Osteocyte (in vitro differentiated cells): Measurements from ENCODE around the gene ZBTB48. TPM values are rescaled to one million over a fixed set of nuclear protein-coding genes. Genes with fewer than 3 reads are reported as not detected.
A peak's percentile ranks its signal among the peaks of the same experiment; 100 is the strongest.

Experiments used
- DNase-seq: peaks from one replicate; pipeline ENCODE4 v3.0.0; 2021; ENCODE audit warnings: mixed read lengths; ENCODE audit not compliant: unreplicated experiment; ENCODE audit errors: extremely low spot score
- H3K27ac Mint-ChIP-seq: one replicate; pipeline ENCODE4 v1.8.0; 2021; ENCODE audit warnings: mild to moderate bottlenecking, mixed read lengths; ENCODE audit not compliant: unreplicated experiment
- H3K27me3 Mint-ChIP-seq: one replicate; pipeline ENCODE4 v1.8.0; 2021; ENCODE audit warnings: mixed read lengths; ENCODE audit not compliant: unreplicated experiment
- H3K36me3 Mint-ChIP-seq: one replicate; pipeline ENCODE4 v1.8.0; 2021; ENCODE audit warnings: mixed read lengths; ENCODE audit not compliant: unreplicated experiment
- H3K4me1 Mint-ChIP-seq: one replicate; pipeline ENCODE4 v1.8.0; 2021; ENCODE audit warnings: mixed read lengths; ENCODE audit not compliant: unreplicated experiment
- H3K4me3 Mint-ChIP-seq: one replicate; pipeline ENCODE4 v1.8.0; 2021; ENCODE audit warnings: mild to moderate bottlenecking, moderate library complexity, mixed read lengths; ENCODE audit not compliant: unreplicated experiment
- H3K9me3 Mint-ChIP-seq: one replicate; pipeline ENCODE4 v1.8.0; 2021; ENCODE audit warnings: mixed read lengths; ENCODE audit not compliant: unreplicated experiment
- long read RNA-seq: library from polyadenylated mRNA; unstranded; transcript quantifications from one replicate; pipeline ENCODE4 v2.0.0, GENCODE V29; 2021
- total RNA-seq: library from RNA; stranded (reverse); gene quantifications from 2 replicates; pipeline ENCODE4 v1.2.1, GENCODE V29; 2021
- TF ChIP-seq, protein P1 (sequence below): fragments of 200-600 bp; sonication (generic); IDR thresholded peaks from 2 replicates; pipeline ENCODE4 v1.5.0; 2021; ENCODE audit warnings: antibody characterized with exemption, mild to moderate bottlenecking, moderate library complexity

The ZBTB48 gene
- total RNA-seq = 28.8 and 29.1 TPM in 2 replicates
- long read RNA-seq, transcript ZBTB48-202 (11 exons, 2,293 nt) = major isoform, 9 of 43 reads
- long read RNA-seq, partial matches to known transcripts = 1 of 43 reads
- long read RNA-seq, other reads (novel, unspliced or antisense) = 33 of 43 reads

DNA sequence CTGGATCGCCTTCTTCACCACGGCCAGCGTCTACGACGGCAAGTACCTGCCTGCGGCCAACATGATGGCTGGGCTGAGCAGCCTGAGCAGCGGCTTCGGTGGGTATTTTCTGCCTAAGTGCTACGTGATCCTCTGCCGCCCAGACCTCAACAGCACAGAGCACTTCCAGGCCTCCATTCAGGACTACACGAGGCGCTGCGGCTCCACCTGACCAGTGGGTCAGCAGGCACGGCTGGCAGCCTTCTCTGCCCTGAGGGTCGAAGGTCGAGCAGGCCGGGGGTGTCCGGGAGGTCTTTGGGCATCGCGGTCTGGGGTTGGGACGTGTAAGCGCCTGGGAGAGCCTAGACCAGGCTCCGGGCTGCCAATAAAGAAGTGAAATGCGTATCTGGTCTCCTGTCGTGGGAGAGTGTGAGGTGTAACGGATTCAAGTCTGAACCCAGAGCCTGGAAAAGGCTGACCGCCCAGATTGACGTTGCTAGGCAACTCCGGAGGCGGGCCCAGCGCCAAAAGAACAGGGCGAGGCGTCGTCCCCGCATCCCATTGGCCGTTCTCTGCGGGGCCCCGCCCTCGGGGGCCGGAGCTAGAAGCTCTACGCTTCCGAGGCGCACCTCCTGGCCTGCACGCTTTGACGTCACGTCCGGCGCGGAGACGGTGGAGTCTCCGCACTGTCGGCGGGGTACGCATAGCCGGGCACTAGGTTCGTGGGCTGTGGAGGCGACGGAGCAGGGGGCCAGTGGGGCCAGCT, at the start of gene ZBTB48:
Gene ZBTB48 (plus strand): TSS at position 621 of the 745 bp plus-strand sequence. CDS start 616 bp downstream, outside the sequence.
- DNase-seq = peak; percentile 100
- Mint-ChIP-seq H3K27ac (peak within 1 kb of the TSS; percentile 99), H3K36me3 (peaks cover 3% of the 10 kb centered on the region), H3K9me3 (no peaks in the 10 kb centered on the region), H3K4me1 (peaks cover 26% of the 10 kb centered on the region), H3K27me3 (no peaks in the 10 kb centered on the region), H3K4me3 (peak within 1 kb of the TSS; percentile 93)
- TF ChIP-seq, protein P1, sequence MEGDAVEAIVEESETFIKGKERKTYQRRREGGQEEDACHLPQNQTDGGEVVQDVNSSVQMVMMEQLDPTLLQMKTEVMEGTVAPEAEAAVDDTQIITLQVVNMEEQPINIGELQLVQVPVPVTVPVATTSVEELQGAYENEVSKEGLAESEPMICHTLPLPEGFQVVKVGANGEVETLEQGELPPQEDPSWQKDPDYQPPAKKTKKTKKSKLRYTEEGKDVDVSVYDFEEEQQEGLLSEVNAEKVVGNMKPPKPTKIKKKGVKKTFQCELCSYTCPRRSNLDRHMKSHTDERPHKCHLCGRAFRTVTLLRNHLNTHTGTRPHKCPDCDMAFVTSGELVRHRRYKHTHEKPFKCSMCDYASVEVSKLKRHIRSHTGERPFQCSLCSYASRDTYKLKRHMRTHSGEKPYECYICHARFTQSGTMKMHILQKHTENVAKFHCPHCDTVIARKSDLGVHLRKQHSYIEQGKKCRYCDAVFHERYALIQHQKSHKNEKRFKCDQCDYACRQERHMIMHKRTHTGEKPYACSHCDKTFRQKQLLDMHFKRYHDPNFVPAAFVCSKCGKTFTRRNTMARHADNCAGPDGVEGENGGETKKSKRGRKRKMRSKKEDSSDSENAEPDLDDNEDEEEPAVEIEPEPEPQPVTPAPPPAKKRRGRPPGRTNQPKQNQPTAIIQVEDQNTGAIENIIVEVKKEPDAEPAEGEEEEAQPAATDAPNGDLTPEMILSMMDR = no peak

DNA sequence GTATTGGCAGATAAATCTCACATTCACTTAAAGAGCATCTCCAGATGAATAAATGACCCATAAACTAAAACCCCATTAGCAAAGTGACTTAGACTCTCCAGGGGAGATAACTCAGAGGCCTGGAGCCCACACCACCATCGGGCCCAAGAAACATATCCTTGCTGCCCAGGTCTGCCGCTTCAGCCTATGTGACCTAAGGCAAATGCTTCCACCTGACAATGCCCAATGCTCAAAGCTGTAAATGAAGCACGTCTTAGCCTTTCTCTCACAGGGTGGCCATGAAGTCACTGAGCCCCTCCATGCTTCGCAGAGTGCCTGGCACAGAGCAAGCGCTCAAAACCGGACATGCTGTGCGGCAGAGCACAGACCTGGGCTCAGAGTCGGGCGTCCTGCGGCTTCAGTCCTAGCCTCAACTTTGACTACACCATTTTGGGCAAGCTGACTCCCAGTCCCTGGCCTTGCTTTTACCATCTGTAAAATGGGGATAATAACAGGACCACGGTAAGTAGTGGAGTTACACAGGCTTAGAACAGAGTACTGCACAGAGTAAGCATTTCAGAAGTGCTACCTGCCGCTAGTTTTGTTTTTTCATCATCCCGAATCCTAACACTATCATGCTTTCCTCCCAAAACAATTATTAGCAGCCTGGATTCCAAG, 49.2 kb upstream of the ZBTB48 start:
- no peak for DNase-seq
- Mint-ChIP-seq H3K36me3 (peaks cover 41% of the 10 kb centered on the region), H3K4me3 (no peak overlapping the region), H3K9me3 (no peaks in the 10 kb centered on the region), H3K27ac (no peak overlapping the region), H3K27me3 (no peaks in the 10 kb centered on the region), H3K4me1 (peaks cover 6% of the 10 kb centered on the region)
- TF ChIP-seq, protein P1 = no peak

DNA sequence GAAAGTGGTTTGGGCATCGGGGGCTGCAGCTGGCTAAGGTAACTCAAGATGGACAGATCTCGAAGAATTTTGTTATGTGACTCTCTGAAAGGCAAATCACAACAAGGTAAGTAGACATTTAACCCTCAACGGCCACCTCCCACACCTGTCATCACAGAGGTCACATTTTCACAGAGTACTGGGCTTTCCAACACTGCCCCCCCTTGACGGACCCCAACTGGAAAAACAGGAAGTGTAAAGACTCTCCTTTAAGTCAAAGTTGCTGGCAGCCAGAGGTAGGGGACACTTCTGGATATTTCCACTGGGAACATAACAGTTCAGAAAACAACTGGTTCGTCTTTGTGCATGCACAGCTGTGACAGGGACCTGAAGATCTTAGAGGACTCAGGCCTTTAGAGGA, 47.8 kb upstream of the ZBTB48 start:
- Mint-ChIP-seq H3K4me3 (no peak overlapping the region), H3K9me3 (no peaks in the 10 kb centered on the region), H3K27ac (no peak overlapping the region), H3K36me3 (peaks cover 34% of the 10 kb centered on the region), H3K4me1 (peaks cover 6% of the 10 kb centered on the region), H3K27me3 (no peaks in the 10 kb centered on the region)
- no peak for DNase-seq
- TF ChIP-seq, protein P1 = no peak

DNA sequence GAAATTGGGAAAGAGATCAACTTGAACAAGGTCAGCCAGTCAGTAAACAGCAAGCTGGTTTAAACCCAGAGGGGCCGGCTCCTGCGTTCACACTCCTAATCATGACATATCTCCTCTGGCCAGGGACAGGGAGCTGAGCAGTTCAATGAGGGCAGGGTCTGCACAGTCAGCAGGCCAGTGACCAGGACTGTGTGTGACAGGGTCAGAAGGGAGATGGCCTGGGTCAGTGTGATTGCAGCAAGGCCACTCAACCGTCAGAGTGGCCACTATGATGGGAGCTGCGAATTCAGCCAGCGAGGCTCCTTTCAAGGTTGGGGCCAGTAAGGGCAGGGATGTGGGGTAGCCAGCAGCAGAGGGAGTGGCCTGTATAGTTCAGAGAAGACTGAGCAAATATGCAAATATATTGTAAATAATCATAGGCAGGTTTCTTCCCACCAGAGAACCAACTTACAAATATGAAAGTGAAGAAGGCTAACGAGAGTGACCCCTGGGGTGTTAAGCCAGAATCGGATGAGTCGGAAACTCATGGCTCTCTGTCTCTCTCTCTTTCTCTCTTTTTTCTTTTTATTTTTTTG, 45.5 kb upstream of the ZBTB48 start:
- TF ChIP-seq, protein P1 = no peak
- Mint-ChIP-seq H3K27ac (no peak overlapping the region), H3K27me3 (no peaks in the 10 kb centered on the region)

DNA sequence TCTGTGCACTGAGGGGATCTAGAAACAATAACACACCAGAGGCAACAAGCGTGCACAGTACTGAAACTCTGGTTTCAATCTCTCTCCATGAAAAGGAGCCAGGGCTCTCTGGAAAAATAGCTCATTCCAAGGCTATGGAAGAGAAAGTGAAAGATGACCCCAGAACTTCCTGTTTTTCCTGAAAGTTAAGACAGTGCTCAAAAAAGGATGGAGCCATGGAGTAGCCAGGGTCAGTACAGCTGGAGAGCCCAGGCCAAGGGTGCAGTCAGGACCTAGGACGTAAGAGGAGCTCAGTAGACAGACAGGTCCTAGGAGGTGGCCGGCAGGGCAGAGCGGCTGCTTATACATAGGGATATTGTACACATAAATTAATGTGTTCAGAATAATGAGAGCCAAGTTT, 44.6 kb upstream of the ZBTB48 start:
- TF ChIP-seq, protein P1 = no peak
- Mint-ChIP-seq H3K9me3 (no peaks in the 10 kb centered on the region), H3K4me1 (peaks cover 20% of the 10 kb centered on the region), H3K27me3 (no peaks in the 10 kb centered on the region), H3K27ac (peak overlapping the region; percentile 74), H3K36me3 (peaks cover 29% of the 10 kb centered on the region), H3K4me3 (no peak overlapping the region)
- no peak for DNase-seq

More for the DNA sequence above, 45.5 kb upstream of the ZBTB48 start:
- Mint-ChIP-seq H3K9me3 (no peaks in the 10 kb centered on the region), H3K4me3 (no peak overlapping the region), H3K36me3 (peaks cover 28% of the 10 kb centered on the region), H3K4me1 (peaks cover 16% of the 10 kb centered on the region)
- no peak for DNase-seq
